Mononuclear cell (primary cell): ENCODE data around the gene SEC61A1. TPM values are rescaled to one million over a fixed set of nuclear protein-coding genes. Genes with fewer than 3 reads are reported as not detected.

Source experiments
- H3K27me3 ChIP-seq: 2 replicates; pipeline ENCODE4 v1.6.0; 2011; ENCODE audit warnings: low read length, control low read depth; ENCODE audit not compliant: insufficient read depth
- H3K4me1 ChIP-seq: 2 replicates; pipeline ENCODE4 v1.5.1; 2011; ENCODE audit warnings: mild to moderate bottlenecking, low read length, control low read depth; ENCODE audit not compliant: insufficient read depth
- H3K4me3 ChIP-seq: 2 replicates; pipeline ENCODE4 v1.5.1; 2011; ENCODE audit warnings: mild to moderate bottlenecking, low read length, moderate library complexity
- H3K9me3 ChIP-seq: 2 replicates; pipeline ENCODE4 v1.5.1; 2011; ENCODE audit warnings: low read depth, mild to moderate bottlenecking, control low read depth, low read length
- total RNA-seq: library from RNA; depleted of rRNA; stranded (reverse); fragments of >200 nt; gene quantifications from one replicate; pipeline ENCODE4 v1.2.3, GENCODE V29; 2012

The SEC61A1 gene
- 68.8 TPM for total RNA-seq

DNA sequence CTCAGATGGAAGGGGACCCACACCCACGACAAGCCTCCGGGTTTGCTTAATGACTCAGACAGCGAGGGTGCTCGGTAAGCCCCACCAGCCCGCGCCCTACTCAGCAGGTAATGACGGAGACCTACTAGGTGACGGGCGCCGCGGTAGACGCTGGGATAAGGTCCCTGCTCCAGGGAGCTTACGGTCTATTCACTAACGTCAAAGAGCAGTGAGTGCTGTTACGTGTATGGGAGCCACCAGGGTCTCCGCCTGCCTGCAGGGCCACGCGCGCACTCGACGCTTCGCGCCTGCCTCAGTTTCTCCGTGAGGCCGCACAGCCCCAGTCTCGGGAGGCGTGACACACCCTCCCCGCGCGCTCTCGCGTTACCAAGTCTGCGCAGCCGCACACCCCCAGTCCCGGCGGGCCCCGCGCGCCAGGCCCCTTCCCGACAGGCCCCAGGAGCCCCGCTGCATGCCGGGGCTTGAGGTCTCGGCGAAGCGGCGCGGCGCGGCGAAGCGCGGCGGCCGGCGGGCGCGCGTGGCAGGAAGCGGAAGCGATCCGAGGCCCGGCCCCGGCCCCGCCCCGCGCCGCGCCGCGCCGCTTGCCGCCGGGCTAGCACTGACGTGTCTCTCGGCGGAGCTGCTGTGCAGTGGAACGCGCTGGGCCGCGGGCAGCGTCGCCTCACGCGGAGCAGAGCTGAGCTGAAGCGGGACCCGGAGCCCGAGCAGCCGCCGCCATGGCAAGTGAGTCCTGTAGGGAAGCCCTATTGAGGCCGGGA, at the start of gene SEC61A1:
SEC61A1 (plus strand) TSS at position 601 of the 758 bp plus-strand sequence; CDS start at position 717, 116 bp downstream.
- H3K4me1 ChIP-seq, result peaks cover 37% of the 10 kb centered on the region
- H3K4me3 ChIP-seq, result peak within 1 kb of the TSS; percentile 85
- H3K27me3 ChIP-seq, result no peaks in the 10 kb centered on the region

DNA sequence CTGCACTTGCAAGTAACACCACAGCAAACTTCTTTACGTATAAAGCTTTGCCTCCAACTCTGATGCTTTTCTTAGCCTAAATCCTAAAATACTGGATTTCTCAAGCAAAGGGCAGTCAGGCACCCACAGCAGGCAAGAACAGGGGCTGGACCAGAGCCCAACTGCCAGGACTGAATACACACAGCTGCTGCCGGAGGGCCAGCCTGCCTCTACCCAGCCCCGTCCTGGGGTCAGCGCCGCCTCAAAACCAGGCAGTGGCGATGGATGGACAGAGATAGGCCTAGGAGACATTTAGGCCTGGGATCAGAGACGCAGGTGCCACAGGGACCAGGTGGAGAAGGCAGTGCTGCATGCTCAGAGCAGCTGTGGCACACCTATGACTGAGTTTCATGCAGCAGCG, 47.6 kb upstream of the SEC61A1 start:
- Histone ChIP-seq H3K9me3 (no peaks in the 10 kb centered on the region), H3K4me1 (no peaks in the 10 kb centered on the region), H3K27me3 (no peaks in the 10 kb centered on the region)

More for the DNA sequence above, at the start of gene SEC61A1:
- H3K9me3 ChIP-seq, result no peaks in the 10 kb centered on the region

DNA sequence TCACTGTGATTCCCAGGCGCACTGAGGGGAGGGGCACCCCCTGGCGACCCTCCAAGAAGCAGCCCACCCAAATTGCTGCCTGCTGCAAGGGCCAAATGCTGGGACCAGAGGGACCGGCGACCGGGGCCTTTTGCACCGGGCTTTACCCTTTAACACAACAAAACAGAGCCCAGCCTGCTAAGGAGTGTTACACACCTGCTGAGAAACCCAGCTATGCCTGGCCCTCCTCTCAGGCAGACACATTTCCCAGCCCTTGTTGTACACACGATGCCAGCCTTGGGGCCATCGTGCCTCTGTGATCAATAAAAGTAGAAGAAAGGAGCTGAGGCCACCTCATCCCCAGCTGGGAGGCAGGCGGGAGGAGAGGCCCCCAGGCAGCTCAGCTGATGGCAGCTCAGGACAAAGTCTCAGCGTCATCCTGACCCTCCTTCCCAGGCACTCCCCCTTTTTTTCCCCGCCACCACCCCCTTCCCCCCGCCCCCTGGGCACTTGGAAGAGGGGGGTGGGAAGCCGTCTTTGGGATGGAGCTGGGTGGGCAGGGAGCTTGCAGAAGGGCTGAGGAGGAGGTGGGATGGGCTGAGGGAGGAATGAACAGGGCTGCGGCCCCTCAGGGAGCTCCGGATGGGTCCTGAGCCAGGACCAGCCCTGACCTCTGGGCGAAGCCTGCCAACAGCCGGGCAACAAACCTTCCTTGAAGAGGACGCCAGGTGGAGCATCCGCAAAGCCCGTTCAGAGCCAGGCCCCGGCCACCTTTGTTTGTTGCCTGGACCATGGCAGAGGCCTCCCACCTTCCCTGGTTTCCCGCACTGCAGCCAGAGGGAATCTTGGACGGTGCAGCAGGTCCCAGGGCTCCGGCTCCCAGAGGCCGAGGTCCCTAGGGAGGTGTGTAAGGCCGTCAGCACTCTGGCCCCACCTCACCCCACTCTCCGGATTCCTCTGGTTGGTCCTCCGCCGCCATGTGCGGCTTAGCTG, 45.9 kb upstream of the SEC61A1 start:
- Histone ChIP-seq H3K27me3 (no peaks in the 10 kb centered on the region), H3K4me1 (no peaks in the 10 kb centered on the region), H3K4me3 (no peak overlapping the region), H3K9me3 (no peaks in the 10 kb centered on the region)

More for the DNA sequence above, 47.6 kb upstream of the SEC61A1 start:
- no peak overlapping the region for H3K4me3 ChIP-seq

- Histone ChIP-seq H3K9me3 (no peaks in the 10 kb centered on the region), H3K4me1 (no peaks in the 10 kb centered on the region), H3K4me3 (no peak overlapping the region), H3K27me3 (no peaks in the 10 kb centered on the region)
Measured at GRCh38 chr3:128007033-128007424, 45.2 kb upstream of the SEC61A1 start.

GRCh38 chr3:128009952-128010846, 42.0 kb upstream of the SEC61A1 start:
- no peak overlapping the region for H3K4me3 ChIP-seq

GRCh38 chr3:128011140-128011539, 41.1 kb upstream of the SEC61A1 start:
- H3K4me1 ChIP-seq, result no peaks in the 10 kb centered on the region
- H3K4me3 ChIP-seq, result no peak overlapping the region
- H3K9me3 ChIP-seq, result no peaks in the 10 kb centered on the region
- no peaks in the 10 kb centered on the region for H3K27me3 ChIP-seq

More at GRCh38 chr3:128009952-128010846, 42.0 kb upstream of the SEC61A1 start:
- Histone ChIP-seq H3K9me3 (no peaks in the 10 kb centered on the region), H3K27me3 (no peaks in the 10 kb centered on the region), H3K4me1 (no peaks in the 10 kb centered on the region)

- Histone ChIP-seq H3K27me3 (no peaks in the 10 kb centered on the region), H3K4me1 (no peaks in the 10 kb centered on the region), H3K9me3 (no peaks in the 10 kb centered on the region), H3K4me3 (no peak overlapping the region)
Measured at GRCh38 chr3:128012050-128012449, 40.2 kb upstream of the SEC61A1 start.

DNA sequence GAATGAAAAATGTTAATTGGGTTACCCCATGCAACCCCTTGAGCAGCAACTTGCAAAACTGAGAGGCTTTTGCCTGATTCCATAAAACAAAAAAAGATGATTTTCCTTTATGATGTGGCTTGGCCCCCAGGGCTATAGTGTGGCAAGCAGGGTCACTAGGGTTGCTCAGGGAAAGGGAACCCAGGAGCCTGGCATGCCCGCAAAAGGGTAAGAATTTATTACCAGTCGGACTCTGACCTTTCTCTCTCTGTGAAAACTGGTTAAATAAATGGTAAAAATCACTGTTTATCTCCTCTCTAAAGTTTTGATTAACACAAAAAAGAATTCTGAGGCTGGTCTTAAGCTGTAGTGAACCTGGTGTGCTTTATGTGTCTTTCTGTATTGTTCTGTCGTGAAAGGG, 37.7 kb upstream of the SEC61A1 start:
- H3K9me3 ChIP-seq, result no peaks in the 10 kb centered on the region
- no peaks in the 10 kb centered on the region for H3K27me3 ChIP-seq
- H3K4me1 ChIP-seq, result no peaks in the 10 kb centered on the region
- no peak overlapping the region for H3K4me3 ChIP-seq

DNA sequence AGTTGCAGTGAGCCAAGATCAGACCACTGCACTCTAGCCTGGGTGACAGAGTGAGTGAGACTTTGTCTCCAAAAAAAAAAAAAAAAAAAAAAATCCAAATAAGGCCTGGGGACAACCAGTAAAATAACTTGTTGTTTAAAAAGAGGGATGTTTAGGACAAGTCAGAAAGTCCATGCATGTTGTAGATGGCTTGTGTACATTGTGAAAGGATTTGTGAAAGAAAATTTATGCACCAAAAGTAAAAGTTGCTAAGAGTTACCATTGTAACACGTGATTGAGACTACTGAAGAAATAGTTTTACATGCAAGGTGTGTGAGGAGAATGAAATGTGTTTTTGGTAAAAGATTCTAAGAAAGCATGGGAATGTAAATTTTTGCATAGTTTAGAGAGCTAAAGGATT, 35.7 kb upstream of the SEC61A1 start:
- Histone ChIP-seq H3K9me3 (no peaks in the 10 kb centered on the region), H3K27me3 (no peaks in the 10 kb centered on the region), H3K4me3 (no peak overlapping the region), H3K4me1 (no peaks in the 10 kb centered on the region)

DNA sequence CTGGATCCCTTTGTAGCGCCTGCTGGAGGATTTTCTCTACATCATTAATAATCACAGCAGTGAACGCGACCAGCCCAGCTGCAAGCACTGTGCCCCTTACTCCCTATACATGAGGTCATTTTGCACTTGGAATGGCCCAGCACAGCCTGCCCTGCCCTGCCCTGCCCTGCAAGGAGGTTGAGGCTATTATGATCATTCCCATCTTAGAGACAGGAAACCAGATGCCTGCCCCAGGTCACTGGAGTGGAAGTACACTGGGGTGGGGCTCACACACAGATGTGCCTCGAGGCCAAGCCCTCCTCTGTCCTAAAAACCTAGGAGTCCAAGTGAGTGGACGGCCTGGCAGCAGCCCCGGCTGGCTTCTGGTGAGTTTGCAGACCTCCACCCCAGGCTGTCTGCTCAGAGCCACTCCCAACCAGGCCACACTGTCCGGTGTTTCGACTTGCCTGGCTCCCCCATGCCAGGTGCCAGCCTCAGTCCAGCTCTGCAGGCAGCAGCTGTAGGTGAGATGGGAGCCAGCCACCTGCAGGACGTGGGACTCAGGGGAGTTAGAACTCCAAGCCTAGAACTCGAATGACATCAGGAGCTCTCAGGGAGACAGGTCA, 30.4 kb upstream of the SEC61A1 start:
- Histone ChIP-seq H3K4me3 (no peak overlapping the region), H3K27me3 (no peaks in the 10 kb centered on the region), H3K9me3 (no peaks in the 10 kb centered on the region), H3K4me1 (no peaks in the 10 kb centered on the region)

GRCh38 chr3:128033102-128033501, 19.1 kb upstream of the SEC61A1 start:
- Histone ChIP-seq H3K4me1 (no peaks in the 10 kb centered on the region), H3K9me3 (no peaks in the 10 kb centered on the region), H3K27me3 (no peaks in the 10 kb centered on the region)

GRCh38 chr3:128036119-128036518, 16.1 kb upstream of the SEC61A1 start:
- peaks cover 2% of the 10 kb centered on the region for H3K27me3 ChIP-seq
- no peaks in the 10 kb centered on the region for H3K9me3 ChIP-seq
- H3K4me3 ChIP-seq, result no peak overlapping the region
- no peaks in the 10 kb centered on the region for H3K4me1 ChIP-seq

More at GRCh38 chr3:128033102-128033501, 19.1 kb upstream of the SEC61A1 start:
- H3K4me3 ChIP-seq, result no peak overlapping the region

GRCh38 chr3:128040041-128040440, 12.2 kb upstream of the SEC61A1 start:
- no peaks in the 10 kb centered on the region for H3K4me1 ChIP-seq
- H3K4me3 ChIP-seq, result no peak overlapping the region
- peaks cover 7% of the 10 kb centered on the region for H3K27me3 ChIP-seq
- H3K9me3 ChIP-seq, result no peaks in the 10 kb centered on the region

DNA sequence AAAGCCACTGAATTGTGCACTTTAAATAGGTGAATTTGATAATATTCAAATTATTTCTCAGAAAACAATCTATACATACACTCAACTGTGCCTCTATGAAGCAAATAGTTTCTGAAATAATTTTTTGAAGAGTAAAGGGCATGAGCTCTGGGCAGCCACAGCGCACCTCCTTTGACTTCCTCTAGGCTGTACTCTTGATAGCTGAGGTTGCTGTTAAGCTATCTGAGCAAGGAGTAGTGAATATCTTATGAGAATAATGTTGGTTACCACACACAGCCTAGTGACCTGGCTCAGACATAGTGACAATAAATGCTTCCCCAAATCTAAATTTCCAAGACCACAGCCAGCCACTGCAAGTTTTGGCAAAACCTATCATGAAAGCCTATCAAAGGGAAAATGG, 11.6 kb upstream of the SEC61A1 start:
- H3K9me3 ChIP-seq, result no peaks in the 10 kb centered on the region
- H3K4me1 ChIP-seq, result no peaks in the 10 kb centered on the region
- H3K4me3 ChIP-seq, result no peak overlapping the region
- peaks cover 9% of the 10 kb centered on the region for H3K27me3 ChIP-seq
